H1 (cell line): ENCODE measurements around the gene DNAAF5. TPM values are rescaled to one million over a fixed set of nuclear protein-coding genes. Genes with fewer than 3 reads are reported as not detected.
A peak's percentile ranks its signal among the peaks of the same experiment; 100 is the strongest.

Experiments used
- CTCF ChIA-PET: fragments of 300-600 bp; sonication (Branson Sonifier 250); formaldehyde crosslinking; loops from one replicate; lab custom pipeline; 2021; ENCODE audit not compliant: partially characterized antibody; lab: Charles Lee
- POLR2A ChIA-PET: fragments of 300-600 bp; sonication (Branson Sonifier 250); formaldehyde crosslinking; loops from one replicate; lab custom pipeline; 2021; ENCODE audit warnings: inconsistent platforms; ENCODE audit not compliant: partially characterized antibody; lab: Charles Lee
- DNase-seq, 2 experiments: peaks; one replicate each; pipeline versions ENCODE4 v3.0.0 to v3.0.0-alpha.2; 2010 to 2022; ENCODE audit warnings: low spot score in 2 of 2, low read depth in 1 of 2, mixed read lengths in 1 of 2
- FAIRE-seq: peaks from 2 replicates; lab custom pipeline; 2011; peaks lifted over from hg19 to GRCh38; lab: Jason Lieb, UNC
- H2AFZ ChIP-seq: 2 replicates; pipeline ENCODE4 v1.8.1; 2012; ENCODE audit warnings: low read length, inconsistent platforms
- H2AK5ac ChIP-seq: 2 replicates; pipeline ENCODE4 v1.6.1; 2013; ENCODE audit warnings: low read depth, low read length
- H2BK120ac ChIP-seq: replicated peaks from 2 replicates; pipeline ENCODE3; 2013; ENCODE audit warnings: low read depth, low read length, inconsistent platforms
- H2BK12ac ChIP-seq: 2 replicates; pipeline ENCODE4 v1.6.1; 2013; ENCODE audit warnings: low read depth, low read length
- H2BK15ac ChIP-seq: 2 replicates; pipeline ENCODE4 v1.6.1; 2013; ENCODE audit warnings: low read length
- H2BK20ac ChIP-seq: 2 replicates; pipeline ENCODE4 v1.6.1; 2013; ENCODE audit warnings: low read length
- H2BK5ac ChIP-seq: 2 replicates; pipeline ENCODE4 v1.6.1; 2013; ENCODE audit warnings: low read depth, low read length
- H3K14ac ChIP-seq: 2 replicates; pipeline ENCODE4 v1.6.1; 2013; ENCODE audit warnings: inconsistent platforms; ENCODE audit not compliant: insufficient read length
- H3K18ac ChIP-seq: 2 replicates; pipeline ENCODE4 v1.6.1; 2013; ENCODE audit warnings: low read length; ENCODE audit errors: extremely low read depth
- H3K23ac ChIP-seq: 2 replicates; pipeline ENCODE4 v1.6.1; 2013; ENCODE audit warnings: inconsistent platforms; ENCODE audit not compliant: insufficient read length
- H3K23me2 ChIP-seq: 2 replicates; pipeline ENCODE4 v1.6.1; 2013; ENCODE audit warnings: low read depth, low read length
- H3K27ac ChIP-seq: 2 replicates; pipeline ENCODE4 v1.6.1; 2011; ENCODE audit warnings: low read depth, low read length, inconsistent platforms
- H3K27me3 ChIP-seq, 4 experiments: replicated peaks in 1 of 4; 1 replicate in 1 of 4; 2 replicates in 3 of 4; pipeline versions ENCODE4 v1.6.1 to v1.8.1; 2011 to 2013; ENCODE audit warnings: low read length in 3 of 4, mild to moderate bottlenecking in 3 of 4, inconsistent platforms in 2 of 4, mixed read lengths in 2 of 4, moderate library complexity in 1 of 4; ENCODE audit not compliant: control insufficient read depth in 3 of 4, insufficient read depth in 3 of 4; ENCODE audit errors: extremely low read depth in 1 of 4
- H3K36me3 ChIP-seq, 4 experiments: 2 replicates each; pipeline versions ENCODE4 v1.6.1 to v1.8.1; 2011 to 2013; ENCODE audit warnings: mild to moderate bottlenecking in 4 of 4, low read length in 3 of 4, moderate library complexity in 2 of 4, control low read depth in 1 of 4, inconsistent platforms in 1 of 4; ENCODE audit not compliant: insufficient read depth in 4 of 4, control insufficient read depth in 2 of 4
- H3K4ac ChIP-seq: replicated peaks from 2 replicates; pipeline ENCODE3; 2013; ENCODE audit warnings: low read length, low read depth, mixed read lengths, inconsistent platforms; ENCODE audit not compliant: insufficient read length
- H3K4me1 ChIP-seq, 4 experiments: replicated peaks in 1 of 4; 1 replicate in 1 of 4; 2 replicates in 3 of 4; pipeline versions ENCODE4 v1.6.1 to v1.8.1; 2011 to 2013; ENCODE audit warnings: low read length in 3 of 4, inconsistent platforms in 2 of 4, mixed read lengths in 1 of 4; ENCODE audit not compliant: insufficient read depth in 4 of 4, control insufficient read depth in 3 of 4
- H3K4me2 ChIP-seq, 2 experiments: 2 replicates each; pipeline versions ENCODE4 v1.6.1 to v1.8.1; 2011 to 2013; ENCODE audit warnings: low read depth in 2 of 2, low read length in 2 of 2, control low read depth in 1 of 2, inconsistent platforms in 1 of 2, mild to moderate bottlenecking in 1 of 2; ENCODE audit not compliant: insufficient read depth in 1 of 2
- H3K4me3 ChIP-seq, 4 experiments: fragments of 200-600, 300-600 bp in 1 of 4; sonication (generic), shearing (Covaris generic), sonication (Bioruptor Twin) in 1 of 4; 2 replicates each; pipeline versions ENCODE4 v1.5.1 to v1.8.1; 2011 to 2016; ENCODE audit warnings: low read length in 4 of 4, low read depth in 3 of 4, control low read depth in 2 of 4, inconsistent platforms in 2 of 4, mild to moderate bottlenecking in 2 of 4, mixed read lengths in 1 of 4, moderate library complexity in 1 of 4; ENCODE audit not compliant: insufficient read depth in 2 of 4; ENCODE audit errors: extremely low read depth in 1 of 4
- H3K56ac ChIP-seq: replicated peaks from 2 replicates; pipeline ENCODE3; 2013; ENCODE audit warnings: low read depth, mild to moderate bottlenecking, mixed read lengths, low read length, inconsistent platforms; ENCODE audit not compliant: insufficient read length
- H3K79me1 ChIP-seq: 2 replicates; pipeline ENCODE4 v1.6.1; 2013; ENCODE audit warnings: low read depth, low read length, control low read depth
- H3K79me2 ChIP-seq, 2 experiments: 2 replicates each; pipeline versions ENCODE4 v1.6.1 to v1.8.1; 2012 to 2013; ENCODE audit warnings: low read length in 2 of 2, mild to moderate bottlenecking in 2 of 2, inconsistent platforms in 1 of 2; ENCODE audit not compliant: insufficient read depth in 2 of 2, control insufficient read depth in 1 of 2
- H3K9ac ChIP-seq, 4 experiments: replicated peaks in 1 of 4; 1 replicate in 1 of 4; 2 replicates in 3 of 4; pipeline versions ENCODE4 v1.6.1 to v1.8.1; 2011 to 2013; ENCODE audit warnings: low read depth in 3 of 4, low read length in 3 of 4, control low read depth in 2 of 4, mild to moderate bottlenecking in 2 of 4, moderate library complexity in 2 of 4, inconsistent platforms in 1 of 4; ENCODE audit errors: extremely low read depth in 1 of 4
- H3K9me3 ChIP-seq, 2 experiments: 2 replicates each; pipeline versions ENCODE4 v1.6.1 to v1.8.1; 2012 to 2013; ENCODE audit warnings: mild to moderate bottlenecking in 2 of 2, moderate library complexity in 2 of 2, control low read depth in 1 of 2, inconsistent platforms in 1 of 2, low read depth in 1 of 2, low read length in 1 of 2, mixed read lengths in 1 of 2; ENCODE audit not compliant: insufficient read depth in 2 of 2
- H4K20me1 ChIP-seq, 2 experiments: replicated peaks in 1 of 2; 2 replicates each; pipeline versions ENCODE3 to v1.8.1; 2011 to 2013; ENCODE audit warnings: inconsistent platforms in 2 of 2, low read length in 2 of 2, mild to moderate bottlenecking in 1 of 2; ENCODE audit not compliant: insufficient read depth in 2 of 2, control insufficient read depth in 1 of 2
- H4K5ac ChIP-seq: 2 replicates; pipeline ENCODE4 v1.6.1; 2013; ENCODE audit warnings: low read length, low read depth, mixed read lengths, inconsistent platforms; ENCODE audit not compliant: insufficient read length
- H4K8ac ChIP-seq: 2 replicates; pipeline ENCODE4 v1.8.0; 2013; ENCODE audit warnings: mild to moderate bottlenecking, moderate library complexity, low read length, inconsistent platforms; ENCODE audit not compliant: insufficient read depth; ENCODE audit errors: extremely low read depth
- H4K91ac ChIP-seq: replicated peaks from 2 replicates; pipeline ENCODE3; 2013; ENCODE audit warnings: low read length, mixed read lengths, inconsistent platforms; ENCODE audit not compliant: insufficient read length
- CBX5 ChIP-seq: fragments of 300-800, 300-1000 bp; sonication (generic); IDR thresholded peaks from 2 replicates; pipeline ENCODE4 v1.7.1; 2016; ENCODE audit warnings: antibody characterized with exemption, low read length, low read depth
- CHD1 ChIP-seq: IDR thresholded peaks from 2 replicates; pipeline ENCODE4 v1.6.1; 2012; ENCODE audit warnings: low read depth, low read length, improper control_type of control experiment
- EGR1 ChIP-seq: IDR thresholded peaks from 2 replicates; pipeline ENCODE4 v1.6.1; 2011; ENCODE audit warnings: low read depth, low read length, borderline replicate concordance
- JUN ChIP-seq: IDR thresholded peaks from 2 replicates; pipeline ENCODE4 v1.6.1; 2011; ENCODE audit warnings: low read depth, mild to moderate bottlenecking, improper control_type of control experiment, low read length
- JUND ChIP-seq: IDR thresholded peaks from 2 replicates; pipeline ENCODE4 v1.6.1; 2011; ENCODE audit warnings: mild to moderate bottlenecking, improper control_type of control experiment, low read length
- KDM4A ChIP-seq: IDR thresholded peaks from one replicate; pipeline ENCODE4 v1.7.1; 2012; ENCODE audit warnings: low read depth, mild to moderate bottlenecking, moderate library complexity, low read length, inconsistent platforms; ENCODE audit not compliant: severe bottlenecking
- RNF2 ChIP-seq: fragments of 200-900, 300-1000 bp; sonication (generic); IDR thresholded peaks from 2 replicates; pipeline ENCODE4 v1.7.1; 2016; ENCODE audit warnings: borderline replicate concordance, low read depth, mild to moderate bottlenecking, antibody characterized with exemption, low read length; ENCODE audit not compliant: poor library complexity, severe bottlenecking; ENCODE audit errors: missing control alignments
- TEAD4 ChIP-seq: IDR thresholded peaks from 2 replicates; pipeline ENCODE4 v1.6.1; 2012; ENCODE audit warnings: low read depth, low read length, inconsistent platforms, mixed read lengths
- YY1 ChIP-seq: IDR thresholded peaks from 2 replicates; pipeline ENCODE4 v1.6.1; 2011; ENCODE audit warnings: low read depth, mild to moderate bottlenecking, low read length
- WGBS, 2 experiments: shearing (Covaris generic) in 1 of 2; methylation state at CpG; one replicate each; pipeline versions ENCODE4 v1.1.6 to v1.1.7; 2013 to 2015; ENCODE audit warnings: low lambda C conversion rate in 2 of 2, mixed read lengths in 2 of 2, inconsistent platforms in 1 of 2, low coverage in 1 of 2, missing lambda C conversion rate in 1 of 2; ENCODE audit not compliant: insufficient replicate concordance in 2 of 2, insufficient coverage in 1 of 2, insufficient read length in 1 of 2; ENCODE audit errors: extremely low coverage in 1 of 2, missing lambda C conversion rate in 1 of 2; 5-methylcytosine and 5-hydroxymethylcytosine counted together
- polyA plus RNA-seq, 7 experiments: library from polyadenylated mRNA; depleted of rRNA in 3 of 7; stranded (reverse) in 5 of 7; unstranded in 2 of 7; fragments of >200 nt in 5 of 7; fragments of 200-250 nt in 2 of 7; gene quantifications; 1 replicate in 5 of 7; 2 replicates in 1 of 7; 4 replicates in 1 of 7; pipeline versions ENCODE4 v1.2.1 to v1.2.3, GENCODE V29; 2011 to 2013; ENCODE audit warnings: missing spikeins in 2 of 7, mixed read lengths in 2 of 7
- total RNA-seq: library from RNA; stranded (reverse); fragmentation: NEBNext Ultra II Directional; extraction: Animal tissue kit (Norgen Biotek cat#: 25700); gene quantifications from 2 replicates; pipeline ENCODE4 v1.2.1, GENCODE V29; 2021
- TF ChIP-seq, protein P1 (sequence below): IDR thresholded peaks from 2 replicates; pipeline ENCODE4 v1.6.1; 2012; ENCODE audit warnings: inconsistent platforms
- TF ChIP-seq, protein P2 (sequence below): IDR thresholded peaks from 2 replicates; pipeline ENCODE4 v1.6.1; 2012; ENCODE audit warnings: low read length, inconsistent platforms

Gene DNAAF5
- total and polyA plus RNA-seq, 2 of the 8 experiments (the other 6 are each of a cell fraction or from before 2014, with no cell fraction given) = 55.1 to 95.9 TPM

DNA sequence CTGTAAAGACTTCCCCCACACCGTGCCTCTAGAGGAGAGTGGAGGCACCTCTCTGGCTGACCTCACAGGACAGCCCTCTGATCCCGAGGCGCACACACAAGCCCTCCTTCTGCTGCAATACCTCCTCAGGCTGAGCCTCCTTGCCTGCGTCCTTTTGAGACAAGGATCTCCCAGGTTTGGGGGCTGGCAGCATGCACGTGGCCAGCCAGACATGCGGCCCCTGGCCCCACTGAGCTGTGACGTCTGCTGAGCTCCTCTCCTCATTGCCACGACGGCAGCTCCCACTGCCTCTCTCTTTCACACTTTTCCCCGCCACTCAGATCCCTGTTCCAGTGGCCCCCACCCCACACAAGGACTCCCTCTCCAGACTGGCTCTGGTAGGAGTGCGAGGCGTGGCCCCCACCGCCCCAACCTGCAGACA is 12.2 kb upstream of the DNAAF5 start:
- no peak for FAIRE-seq
- CTCF ChIA-PET = no interaction called here
- TF ChIP-seq CHD1 (no peak), EGR1 (no peak), TEAD4 (no peak), KDM4A (no peak), JUN (no peak), JUND (no peak), YY1 (no peak), RNF2 (no peak), CBX5 (no peak)
- TF ChIP-seq, protein P1, sequence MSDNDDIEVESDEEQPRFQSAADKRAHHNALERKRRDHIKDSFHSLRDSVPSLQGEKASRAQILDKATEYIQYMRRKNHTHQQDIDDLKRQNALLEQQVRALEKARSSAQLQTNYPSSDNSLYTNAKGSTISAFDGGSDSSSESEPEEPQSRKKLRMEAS = peak; percentile 86
- TF ChIP-seq, protein P2, sequence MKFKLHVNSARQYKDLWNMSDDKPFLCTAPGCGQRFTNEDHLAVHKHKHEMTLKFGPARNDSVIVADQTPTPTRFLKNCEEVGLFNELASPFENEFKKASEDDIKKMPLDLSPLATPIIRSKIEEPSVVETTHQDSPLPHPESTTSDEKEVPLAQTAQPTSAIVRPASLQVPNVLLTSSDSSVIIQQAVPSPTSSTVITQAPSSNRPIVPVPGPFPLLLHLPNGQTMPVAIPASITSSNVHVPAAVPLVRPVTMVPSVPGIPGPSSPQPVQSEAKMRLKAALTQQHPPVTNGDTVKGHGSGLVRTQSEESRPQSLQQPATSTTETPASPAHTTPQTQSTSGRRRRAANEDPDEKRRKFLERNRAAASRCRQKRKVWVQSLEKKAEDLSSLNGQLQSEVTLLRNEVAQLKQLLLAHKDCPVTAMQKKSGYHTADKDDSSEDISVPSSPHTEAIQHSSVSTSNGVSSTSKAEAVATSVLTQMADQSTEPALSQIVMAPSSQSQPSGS = no peak

More for the DNA sequence above, 12.2 kb upstream of the DNAAF5 start:
- H3K79me1 ChIP-seq = peaks cover 7% of the 10 kb centered on the region
- no peak overlapping the region for H2BK12ac ChIP-seq
- H2BK120ac ChIP-seq = no peak overlapping the region
- no peak overlapping the region for H2AFZ ChIP-seq
- H3K4ac ChIP-seq = no peak overlapping the region
- H3K4me3 ChIP-seq = no peak overlapping the region
- H4K91ac ChIP-seq = no peak overlapping the region
- H3K4me2 ChIP-seq = no peak overlapping the region
- H2BK20ac ChIP-seq = no peak overlapping the region
- H2BK5ac ChIP-seq = no peak overlapping the region
- 86% methylated on average over 11 of the region's 13 CpGs; no CpG with 5 or more reads in 1 of the 2 experiments for WGBS, 2 experiments
- POLR2A ChIA-PET = interaction anchor here (0.5 to 1.6 kb wide), 3 partner anchors 11 to 138 kb away, joined by 3 to 4 read pairs (median 3); no protein-coding TSS in a partner anchor
- H2AK5ac ChIP-seq = no peak overlapping the region
- no peak overlapping the region for H3K23ac ChIP-seq
- H3K56ac ChIP-seq = no peak overlapping the region
- H2BK15ac ChIP-seq = no peak overlapping the region
- H4K20me1 ChIP-seq = peaks cover 0 to 10% of the 10 kb centered on the region in 2 experiments
- H3K4me1 ChIP-seq = peaks cover 0 to 7% (median 4%) of the 10 kb centered on the region in 4 experiments; a peak in 5 of 7 replicates
- H4K5ac ChIP-seq = no peak overlapping the region
- no peak overlapping the region for H3K9ac ChIP-seq
- H3K14ac ChIP-seq = no peak overlapping the region
- no peak for DNase-seq
- H3K18ac ChIP-seq = no peak overlapping the region
- H3K36me3 ChIP-seq = peaks cover 0 to 3% (median 1%) of the 10 kb centered on the region in 4 experiments; a peak in 3 of 8 replicates
- H4K8ac ChIP-seq = peak overlapping the region; percentile 31; the same call in 1 of the 2 replicates
- no peak overlapping the region for H3K27ac ChIP-seq
- H3K27me3 ChIP-seq = no peaks in the 10 kb centered on the region
- no peaks in the 10 kb centered on the region for H3K9me3 ChIP-seq
- H3K79me2 ChIP-seq = peaks cover 0 to 25% of the 10 kb centered on the region in 2 experiments; a peak in 2 of 4 replicates
- no peaks in the 10 kb centered on the region for H3K23me2 ChIP-seq
